RPMI8226 (cell line): ENCODE results near the gene DNAH9.
A peak's percentile ranks its signal among the peaks of the same experiment; 100 is the strongest.

Experiments used
- DNase-seq: peaks from one replicate; pipeline ENCODE4 v3.0.0-alpha.2; 2015

DNAH9 gene

DNA sequence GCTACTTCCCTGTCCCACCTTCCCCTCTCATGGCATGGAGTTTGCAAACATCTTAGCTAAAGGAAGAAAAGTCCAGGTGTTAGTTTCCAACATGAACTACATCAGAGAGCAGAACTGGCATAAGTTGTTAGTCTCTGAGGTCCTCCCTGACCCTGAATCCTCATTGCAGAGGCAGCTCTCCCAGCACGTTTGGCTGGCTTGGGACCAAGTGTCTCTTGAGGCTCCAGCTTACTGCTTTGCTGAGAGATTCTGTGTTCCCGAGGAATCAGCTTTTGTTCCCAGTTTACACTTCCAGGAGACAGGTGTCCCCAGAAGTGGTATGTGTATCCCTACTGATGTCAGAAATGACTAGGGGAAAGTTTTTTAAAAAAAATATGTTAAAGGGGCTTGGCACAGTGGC, 14.7 kb downstream of the DNAH9 start:
- no peak for DNase-seq

DNA sequence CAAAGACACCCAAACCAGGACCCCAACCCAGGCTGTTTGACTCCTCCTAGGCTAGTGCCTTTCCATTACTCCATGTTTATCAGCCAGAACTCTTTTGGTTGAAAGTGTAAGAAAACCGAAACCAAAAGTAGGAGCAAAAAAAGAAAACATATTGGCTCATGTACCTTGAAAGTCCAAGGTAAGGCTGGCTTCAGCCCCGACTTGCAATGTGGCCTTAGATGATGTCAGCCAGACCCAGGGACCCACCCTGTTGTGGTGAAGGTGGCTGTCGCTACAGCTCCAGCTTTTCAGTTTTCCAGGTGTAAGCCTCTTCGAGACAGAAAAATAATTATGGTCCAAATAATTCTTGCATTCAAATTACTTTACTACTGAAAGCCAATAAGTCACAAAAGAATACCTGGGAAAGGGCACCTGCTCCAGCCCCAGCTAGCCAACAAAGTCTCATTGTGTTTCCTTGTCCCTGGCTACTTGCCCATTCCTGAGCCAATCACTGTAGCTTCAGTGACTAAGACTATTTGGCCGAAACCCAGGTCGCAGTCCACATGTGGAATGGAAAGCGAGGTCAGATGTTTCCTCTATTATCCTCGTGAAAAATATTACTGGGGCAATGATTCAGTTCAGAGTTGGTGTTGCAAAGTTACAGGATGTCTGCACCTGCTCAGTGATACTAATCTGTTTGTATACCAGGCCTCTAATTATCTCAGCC, 20.7 kb downstream of the DNAH9 start:
- DNase-seq: peak; percentile 21

DNA sequence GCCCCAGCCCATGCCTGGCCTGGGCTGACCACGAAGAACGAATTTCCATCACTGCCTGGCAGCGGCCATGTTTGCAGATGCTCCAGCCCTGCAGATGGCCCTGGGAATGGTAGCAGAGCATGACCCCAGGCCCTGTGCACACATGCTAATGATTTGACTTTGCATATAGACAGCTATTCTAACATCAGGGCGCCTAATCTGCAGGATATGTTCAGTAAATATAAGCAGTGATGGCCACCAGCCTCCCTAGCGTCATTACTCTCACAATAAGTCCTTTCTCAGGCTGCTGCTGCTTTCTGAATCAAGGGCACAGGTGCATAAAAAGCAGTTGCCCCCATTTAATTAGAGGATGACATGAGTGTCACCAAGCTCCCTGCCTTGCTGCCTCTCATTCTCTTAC, 24.2 kb downstream of the DNAH9 start:
- no peak for DNase-seq

DNA sequence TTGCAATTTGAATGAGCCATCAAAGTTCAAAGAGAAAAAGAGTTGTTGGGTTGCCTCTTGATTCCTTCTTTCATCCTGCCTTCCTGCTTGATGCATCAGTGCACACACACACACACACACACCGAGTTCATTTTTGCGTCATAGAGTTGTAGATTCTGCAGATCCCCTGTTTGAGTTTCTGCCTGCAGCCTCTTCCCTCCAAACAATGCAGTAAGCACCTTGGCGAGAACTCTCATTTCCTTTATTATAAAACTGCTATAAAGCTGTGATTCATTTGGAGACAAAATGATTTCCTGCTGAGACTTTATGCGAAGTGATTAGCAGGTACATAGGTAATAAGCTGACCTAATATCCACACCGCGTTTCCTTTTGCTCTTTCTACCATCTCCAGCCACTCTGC, 26.7 kb downstream of the DNAH9 start:
- no peak for DNase-seq

DNA sequence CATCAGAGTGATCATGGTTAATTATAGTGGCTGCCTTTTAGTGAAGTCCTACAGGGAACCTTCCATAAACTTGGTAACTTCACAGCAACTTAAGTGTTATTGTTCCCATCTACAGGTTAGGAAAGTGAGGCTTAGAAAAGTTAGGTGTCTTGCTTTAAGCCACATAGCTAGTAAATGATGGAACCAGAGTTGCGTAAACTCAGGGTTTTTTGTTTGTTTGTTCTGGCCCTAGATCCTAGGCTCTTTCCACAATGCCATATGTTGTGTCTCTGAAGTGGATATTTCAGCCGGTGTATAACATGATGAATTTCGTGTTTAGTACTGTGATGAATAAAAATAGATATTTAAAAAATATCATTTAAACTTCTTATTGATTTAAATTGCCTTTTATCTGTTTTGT, 27.6 kb downstream of the DNAH9 start:
- no peak for DNase-seq

DNA sequence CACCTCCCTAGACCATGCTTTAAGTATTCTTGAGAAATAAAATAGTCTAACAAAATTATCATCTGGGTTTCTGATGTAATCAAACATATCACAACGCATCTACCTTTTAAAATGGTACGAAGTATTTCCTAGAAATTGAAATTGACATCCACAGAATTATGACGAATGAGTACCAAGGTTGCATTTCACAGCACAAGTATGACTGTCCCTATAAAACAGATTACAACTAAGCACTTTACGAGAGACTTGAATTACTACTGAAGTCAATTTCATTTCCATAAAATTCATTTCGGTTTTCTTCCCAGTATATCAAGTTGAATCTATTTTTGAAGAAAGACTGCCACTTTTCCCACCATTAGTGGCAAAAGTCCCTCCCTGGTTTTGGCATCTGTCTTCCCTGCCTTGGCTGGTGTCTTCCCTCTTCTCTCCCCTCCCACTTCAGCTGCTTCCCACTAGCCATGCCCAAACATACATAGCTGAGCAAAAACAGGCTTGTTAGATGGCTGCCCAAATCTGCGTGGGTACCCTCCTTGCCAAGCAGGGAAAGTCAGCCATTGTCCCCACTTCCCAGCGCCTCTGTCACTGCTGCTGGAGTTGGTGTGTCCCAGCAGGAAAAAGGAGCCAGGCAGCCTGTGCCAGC, 29.2 kb downstream of the DNAH9 start:
- no peak for DNase-seq

DNA sequence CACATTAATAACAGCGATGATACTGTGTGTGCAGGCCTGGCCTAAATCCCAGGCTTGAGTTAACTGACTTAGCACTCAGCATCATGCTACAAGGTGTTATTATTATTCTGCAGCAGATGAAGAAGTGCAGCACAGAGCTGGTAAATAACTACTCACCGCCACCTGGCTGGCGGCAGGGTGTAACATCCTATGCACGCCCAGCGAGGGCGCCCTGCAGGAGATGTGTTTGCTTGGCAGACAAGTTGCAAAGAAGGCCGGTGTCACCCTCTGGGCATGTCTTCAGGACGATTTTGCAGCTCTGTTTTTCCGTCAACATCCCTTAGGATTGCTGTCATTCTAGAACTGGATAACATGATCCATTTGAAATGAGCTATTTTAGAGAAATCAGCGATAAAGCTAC, 30.1 kb downstream of the DNAH9 start:
- DNase-seq: peak; percentile 9

DNA sequence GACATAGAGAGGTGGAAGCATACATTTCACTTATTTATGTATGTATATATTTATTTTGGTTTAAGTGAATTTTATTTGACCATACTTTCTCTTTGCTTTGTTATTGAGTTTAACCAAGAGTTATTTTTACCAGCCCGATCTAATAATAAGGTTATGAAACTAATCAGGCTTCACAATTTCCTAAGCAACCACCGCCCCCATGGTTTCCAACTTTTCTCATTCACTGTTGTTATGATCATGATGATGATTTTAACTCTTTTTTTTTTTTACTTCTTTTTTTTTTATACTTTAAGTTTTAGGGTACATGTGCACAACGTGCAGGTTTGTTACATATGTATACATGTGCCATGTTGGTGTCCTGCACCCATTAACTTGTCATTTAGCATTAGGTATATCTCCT, 30.6 kb downstream of the DNAH9 start:
- DNase-seq: no peak

DNA sequence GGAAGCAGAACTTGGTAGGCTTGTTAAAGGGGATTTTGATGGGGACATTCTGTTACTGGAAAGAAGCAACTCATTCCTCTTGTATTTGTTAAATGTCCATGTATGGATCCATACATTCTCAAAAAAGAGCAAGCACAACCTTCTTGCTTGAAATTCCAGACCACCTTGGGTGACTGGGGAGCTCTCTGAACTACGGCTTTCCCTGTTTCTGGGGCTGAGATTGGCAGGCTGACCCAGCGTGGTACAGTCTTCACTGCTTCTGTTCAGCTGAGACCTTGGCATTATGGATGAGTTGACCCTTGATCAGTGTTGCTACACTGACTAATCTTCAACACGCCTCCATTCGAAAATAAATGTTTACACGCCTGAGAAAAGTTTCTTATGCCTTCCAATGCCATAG, 38.5 kb downstream of the DNAH9 start:
- DNase-seq: no peak

DNA sequence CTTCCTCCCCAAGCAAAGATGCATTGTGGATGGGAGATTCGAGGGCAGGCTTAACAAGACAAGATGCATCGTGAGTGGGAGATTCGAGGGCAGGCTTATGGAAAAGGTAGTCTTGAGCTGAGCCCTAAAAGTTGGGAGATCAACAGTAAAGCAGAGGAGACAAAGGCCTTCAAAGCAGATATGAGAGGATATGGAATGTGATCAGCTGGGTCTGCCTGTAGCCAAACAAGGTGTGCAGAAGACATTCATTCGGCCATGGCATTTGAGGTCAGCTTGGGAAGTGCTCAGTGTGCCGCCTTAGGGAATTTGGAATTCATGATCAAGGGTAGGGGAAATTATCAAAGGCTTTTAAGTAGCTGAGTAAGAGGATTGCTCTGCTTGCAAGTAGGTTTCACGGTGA, 39.5 kb downstream of the DNAH9 start:
- DNase-seq: no peak

DNA sequence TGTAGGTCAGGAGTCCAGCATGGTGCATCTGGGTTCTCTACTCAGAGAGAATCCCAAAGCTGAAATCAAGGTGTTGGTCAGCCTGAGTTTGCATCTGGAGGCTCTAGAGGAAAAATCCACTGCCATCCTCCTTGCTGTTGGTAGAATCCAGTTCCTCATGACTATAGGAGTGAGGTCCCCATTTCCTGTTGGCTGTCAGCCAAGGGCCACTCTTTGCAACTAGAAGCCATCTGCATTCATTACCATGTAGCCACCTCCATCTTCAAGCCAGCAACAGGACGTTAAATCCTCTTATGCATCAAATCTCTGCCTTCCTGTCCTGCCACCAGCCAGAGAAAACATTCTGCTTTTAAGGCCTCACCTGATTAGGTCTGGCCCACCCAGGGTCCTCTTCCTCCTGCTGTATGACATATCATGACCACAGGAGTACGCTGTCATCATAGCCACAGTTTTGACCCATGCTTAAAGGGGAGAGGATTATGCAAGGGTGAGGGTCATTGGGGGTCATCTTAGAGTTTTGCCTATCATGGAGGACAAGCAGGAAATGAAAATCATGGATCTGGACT, 40.5 kb downstream of the DNAH9 start:
- no peak for DNase-seq

DNA sequence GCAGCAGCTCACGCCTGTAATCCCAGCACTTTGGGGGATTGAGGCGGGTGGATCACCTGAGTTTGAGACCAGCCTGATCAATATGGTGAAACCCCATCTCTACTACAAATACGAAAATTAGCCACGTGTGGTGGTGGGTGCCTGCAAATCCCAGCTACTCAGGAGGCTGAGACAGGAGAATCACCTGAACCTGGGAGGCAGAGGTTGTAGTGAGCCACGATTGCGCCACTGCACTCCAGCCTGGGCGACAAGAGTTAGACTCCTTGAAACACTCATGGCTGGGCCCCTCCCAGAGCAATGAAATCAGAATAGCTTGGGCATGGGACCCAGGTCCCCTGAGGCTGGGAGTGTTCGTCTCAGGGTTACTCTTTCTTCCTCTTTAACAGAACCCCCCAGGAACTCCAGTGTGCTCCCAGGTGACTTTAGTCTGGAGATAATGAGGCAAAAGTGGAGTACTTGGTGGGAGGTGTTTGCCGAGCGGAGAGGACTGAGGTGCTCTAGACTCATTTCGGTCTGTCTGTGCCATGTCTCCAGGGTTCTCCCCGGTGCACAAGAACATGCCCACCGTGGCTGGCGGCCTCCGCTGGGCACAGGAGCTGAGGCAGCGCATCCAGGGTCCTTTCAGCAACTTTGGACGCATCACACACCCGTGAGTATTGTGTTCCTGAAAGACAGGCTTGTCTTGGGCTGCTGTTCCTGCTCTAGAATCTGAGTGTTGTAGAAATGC, 41.6 kb downstream of the DNAH9 start:
- DNase-seq: no peak

DNA sequence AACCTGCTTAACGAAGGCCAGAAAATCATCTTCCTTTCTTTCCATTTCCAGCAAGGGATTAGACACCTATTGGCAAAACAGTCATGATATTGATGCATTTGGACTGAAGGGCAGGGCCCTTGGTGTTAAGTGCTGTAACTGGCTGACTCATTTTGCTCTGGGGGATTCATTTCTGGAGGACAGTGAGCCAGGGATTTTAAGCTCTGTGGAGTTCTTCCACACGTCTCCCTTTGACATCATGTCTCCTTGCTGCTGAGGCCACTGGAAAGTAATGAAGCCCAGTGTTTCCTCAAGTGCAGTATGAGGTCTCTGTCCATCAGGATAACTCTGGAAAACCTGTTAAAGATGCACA, 42.2 kb downstream of the DNAH9 start:
- no peak for DNase-seq

DNA sequence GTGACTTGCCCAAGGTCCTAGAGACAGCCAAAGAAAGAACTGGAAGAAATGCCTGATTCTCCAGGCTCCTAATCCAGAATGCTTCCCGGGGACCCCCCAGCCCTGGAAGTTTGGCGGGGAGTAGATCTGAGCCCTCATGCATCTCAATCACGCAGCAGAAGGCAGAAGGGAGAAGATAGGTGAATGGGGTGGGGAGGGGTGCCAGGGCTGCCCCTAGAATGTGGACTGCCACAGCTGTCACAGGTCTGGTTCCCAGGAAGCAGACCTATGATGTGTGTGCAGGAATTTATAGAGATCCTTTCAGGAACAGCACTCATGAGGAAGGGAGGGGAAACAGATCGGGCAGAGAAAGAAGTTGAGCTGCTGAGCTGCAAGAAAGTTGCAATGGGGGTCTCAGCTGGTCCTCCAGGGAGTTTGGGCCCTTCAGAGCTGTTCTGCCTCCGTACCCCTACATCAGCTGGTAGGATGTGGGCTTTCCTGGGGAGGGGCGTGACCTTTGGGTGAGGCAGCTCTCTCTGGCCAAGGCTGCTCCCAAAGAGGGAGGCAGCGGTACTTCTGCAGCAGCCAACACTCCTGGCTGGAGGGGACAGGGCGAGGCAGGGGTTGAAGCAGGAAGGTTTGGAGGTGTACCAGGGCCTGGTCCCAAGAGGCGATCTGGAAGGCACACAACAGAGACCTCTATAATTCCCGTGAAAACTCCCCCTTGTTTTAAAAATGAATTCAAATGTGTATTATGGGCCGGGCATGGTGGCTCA, 43.4 kb downstream of the DNAH9 start:
- no peak for DNase-seq

DNA sequence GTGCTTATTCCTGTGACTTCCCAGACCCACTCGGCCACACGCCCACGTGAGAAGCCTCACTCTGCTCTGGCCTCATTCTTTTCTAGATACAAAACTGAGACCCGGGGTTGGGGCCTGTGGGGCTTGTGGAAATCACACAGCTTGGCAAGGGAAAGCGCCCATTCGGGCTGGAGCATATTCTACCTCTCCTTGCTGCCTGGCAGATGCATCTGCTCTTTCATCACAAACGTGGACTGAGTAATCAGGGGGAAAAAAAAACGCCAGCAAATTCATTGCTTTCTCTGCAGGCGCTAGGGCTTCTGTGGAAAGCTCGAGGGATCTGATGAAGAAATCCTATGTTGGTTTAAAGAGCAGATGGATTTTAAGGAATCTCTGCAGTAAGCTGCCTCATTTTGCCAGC, 44.4 kb downstream of the DNAH9 start:
- no peak for DNase-seq

DNA sequence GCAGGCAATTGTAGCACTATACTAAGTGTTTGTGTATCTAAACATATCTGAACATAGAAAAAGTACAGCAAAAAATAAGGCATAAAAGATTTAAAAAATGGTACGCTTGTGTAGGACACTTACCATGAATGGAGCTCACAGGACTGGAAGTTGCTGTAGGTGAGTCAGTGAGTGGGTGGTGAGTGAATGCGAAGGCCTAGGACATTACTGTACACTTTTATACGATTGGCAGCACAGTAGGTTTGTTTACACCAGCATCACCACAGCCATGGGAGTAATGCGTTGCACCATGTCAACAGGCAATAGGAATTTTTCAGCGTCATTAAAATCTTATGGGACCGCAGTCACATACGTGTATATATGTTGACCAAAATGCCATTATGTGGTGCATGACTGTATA, 45.6 kb downstream of the DNAH9 start:
- no peak for DNase-seq

DNA sequence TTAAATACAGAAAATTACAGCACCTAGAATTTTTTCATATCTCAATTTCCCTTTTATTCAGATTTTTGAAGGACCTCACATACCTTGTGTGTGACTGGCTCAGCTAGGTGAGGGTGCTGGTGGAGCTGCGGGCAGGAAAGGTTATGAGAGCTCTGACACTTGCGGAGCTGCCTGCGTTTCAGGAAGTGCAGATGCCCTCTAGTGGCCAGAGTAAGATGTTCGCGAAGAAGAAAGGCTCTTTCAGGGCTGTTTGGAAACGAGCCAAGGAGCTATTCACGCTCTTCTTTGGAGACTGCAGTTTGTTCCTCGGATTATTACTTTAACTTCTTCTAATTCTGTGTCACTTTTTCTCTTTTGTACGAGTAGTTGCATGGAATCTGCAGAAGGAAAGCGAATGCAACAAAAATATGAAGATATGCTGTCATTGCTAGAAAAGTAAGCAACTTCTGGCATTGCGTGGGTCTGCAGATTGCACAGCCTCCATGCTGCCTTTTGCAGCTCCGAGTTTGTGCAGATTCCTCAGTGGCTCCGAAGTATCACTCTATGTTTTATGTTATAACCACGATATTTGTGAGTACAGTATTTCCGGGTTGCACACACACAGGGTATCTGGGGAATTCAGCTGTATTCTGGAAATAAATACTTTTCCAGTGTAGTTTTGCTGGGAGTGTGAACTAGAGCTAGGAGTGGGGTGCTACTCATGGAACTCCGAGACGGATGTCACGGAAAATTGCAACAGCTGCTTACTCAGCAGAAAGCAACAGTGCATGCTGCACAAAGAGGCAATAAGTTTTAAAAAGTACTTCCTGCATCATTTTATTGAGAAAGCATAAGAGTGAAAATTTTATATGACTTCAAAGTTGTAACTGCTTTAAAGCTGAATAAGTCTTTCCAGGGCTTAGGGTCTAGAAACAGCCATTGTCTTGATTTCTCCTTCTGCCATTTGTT, 46.3 kb downstream of the DNAH9 start:
- peak; percentile 79 for DNase-seq

DNA sequence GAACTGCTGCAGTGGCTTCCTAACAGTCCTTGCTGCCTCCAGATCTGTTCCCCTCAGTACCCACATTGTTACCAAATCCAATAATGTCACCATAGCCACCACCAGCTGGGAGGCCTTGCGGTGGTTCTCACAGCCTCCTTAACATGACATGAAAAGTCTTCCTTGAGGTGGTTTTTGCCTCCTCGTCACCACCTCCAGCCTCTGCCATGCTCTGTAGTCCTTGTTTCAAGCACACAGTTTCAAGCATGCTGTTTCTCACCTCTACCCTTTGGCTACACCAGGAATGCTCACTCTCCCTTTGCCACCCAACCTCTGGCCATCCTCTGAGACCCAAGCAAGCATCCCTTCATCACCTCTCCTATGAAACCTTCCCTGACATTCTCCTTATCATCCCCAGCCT, 47.2 kb downstream of the DNAH9 start:
- DNase-seq: no peak

DNA sequence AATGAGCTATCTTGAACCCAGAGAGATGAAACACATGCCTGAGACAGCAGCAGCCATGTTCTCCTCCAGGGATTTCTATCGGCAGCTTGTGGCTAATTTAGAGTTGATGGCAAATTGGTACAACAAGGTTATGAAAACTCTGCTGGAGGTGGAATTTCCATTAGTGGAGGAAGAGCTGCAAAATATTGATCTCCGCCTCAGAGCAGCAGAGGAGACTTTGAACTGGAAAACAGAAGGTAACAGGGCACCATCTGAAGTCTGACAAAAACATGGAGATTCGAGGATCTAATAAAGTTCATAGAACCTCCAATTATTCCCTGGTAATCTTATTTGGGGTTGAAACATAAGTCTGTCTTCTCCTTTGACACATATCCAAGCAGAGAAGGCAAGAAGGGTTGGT, 52.8 kb downstream of the DNAH9 start:
- DNase-seq: no peak

DNA sequence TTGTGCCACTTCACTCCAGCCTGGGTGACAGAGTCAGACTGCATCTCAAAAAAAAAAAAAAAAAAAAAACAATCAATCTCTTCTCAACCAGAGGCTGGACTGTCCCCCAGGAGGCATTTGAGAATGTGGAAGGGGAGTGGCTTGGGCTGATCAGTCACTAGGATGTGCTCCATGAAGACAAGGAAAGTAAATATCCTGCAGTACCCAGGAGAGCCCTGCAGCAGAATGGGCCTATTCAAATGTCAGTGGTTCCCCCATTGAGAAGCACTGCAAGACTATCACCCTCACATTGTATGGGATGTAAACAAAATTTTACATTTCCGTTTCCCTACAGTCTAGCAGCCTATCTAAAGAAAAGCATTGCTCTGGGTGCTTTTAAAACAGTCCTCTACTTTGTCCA, 70.3 kb downstream of the DNAH9 start:
- no peak for DNase-seq

DNA sequence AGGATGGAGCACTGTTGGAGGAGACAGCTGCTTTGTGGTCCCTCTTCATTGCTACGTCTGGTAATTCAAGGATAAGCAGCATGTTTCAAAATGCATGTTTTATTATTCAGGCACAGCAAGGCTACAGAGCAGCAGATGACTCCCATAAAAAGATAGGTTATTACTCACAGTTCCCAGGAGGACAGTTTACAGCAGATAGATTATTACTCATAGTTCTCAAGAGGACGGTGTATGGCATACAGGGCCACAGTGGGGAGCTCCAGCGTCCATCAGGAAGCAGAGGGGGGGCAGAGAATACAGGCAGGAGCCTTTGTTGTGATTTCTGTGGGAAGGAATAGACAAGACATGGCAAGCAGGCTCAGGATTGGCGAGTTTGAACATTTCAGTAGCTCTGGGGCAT, 72.9 kb downstream of the DNAH9 start:
- no peak for DNase-seq

DNA sequence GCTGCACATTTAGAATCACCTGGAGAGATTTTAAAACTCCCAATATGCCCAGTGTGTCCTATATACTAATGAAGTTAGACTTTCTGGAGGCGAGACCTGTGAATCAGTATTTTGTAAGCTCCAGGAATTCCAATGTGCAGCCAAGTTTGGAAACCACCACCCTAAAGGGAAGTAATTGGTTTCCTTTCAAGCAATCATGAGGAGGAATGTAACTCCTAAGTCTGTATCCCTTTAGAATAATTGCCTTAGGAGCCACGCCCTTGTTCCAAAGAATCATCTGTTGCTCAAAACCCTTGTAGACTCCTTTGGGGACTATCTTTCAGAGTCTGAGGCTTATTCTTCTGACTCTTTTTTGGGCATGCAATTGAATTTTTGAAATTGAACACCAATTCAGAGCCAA, 84.4 kb downstream of the DNAH9 start:
- no peak for DNase-seq
